Peyer's patch (tissue), 4 donors: ENCODE results near the gene TM7SF2. TPM values are rescaled to one million over a fixed set of nuclear protein-coding genes. Genes with fewer than 3 reads are reported as not detected.
"Not testable (repeated sequence)": the region's sequence is repeated elsewhere in the genome, so short reads cannot be mapped to it uniquely, and the experiment has no call there.

Experiments
- DNase-seq, 3 donors: peaks; one replicate each; pipeline ENCODE4 v3.0.0-alpha.2; 2017 to 2019
- H3K27ac ChIP-seq, 4 donors: fragments of 200-600 bp; sonication (generic); one replicate each; pipeline ENCODE4 v1.5.1; 2016 to 2019
- H3K27me3 ChIP-seq, 2 donors: fragments of 200-600 bp; sonication (generic); one replicate each; pipeline ENCODE4 v1.5.1; 2019
- H3K36me3 ChIP-seq, 3 donors: fragments of 200-600 bp; sonication (generic); one replicate each; pipeline ENCODE4 v1.5.1; 2016 to 2019
- H3K4me1 ChIP-seq, 4 donors: fragments of 200-600 bp; sonication (generic); one replicate each; pipeline ENCODE4 v1.5.1; 2016 to 2019
- H3K4me3 ChIP-seq, 4 donors: fragments of 200-600 bp; sonication (generic); 1 replicate in 3 of 4; 2 replicates in 1 of 4; pipeline ENCODE4 v1.5.1; 2016 to 2019; ENCODE audit warnings: mild to moderate bottlenecking in 1 of 4
- H3K9me3 ChIP-seq, 4 donors: fragments of 200-600 bp; sonication (generic); one replicate each; pipeline ENCODE4 v1.5.1; 2016 to 2019; ENCODE audit warnings: mild to moderate bottlenecking in 1 of 4
- POLR2A ChIP-seq, 2 donors: fragments of 450-650 bp; IDR thresholded peaks; one replicate each; pipeline ENCODE4 v1.5.1; 2017; ENCODE audit warnings: antibody characterized with exemption in 2 of 2, mild to moderate bottlenecking in 2 of 2, moderate library complexity in 2 of 2
- total RNA-seq, 4 donors: library from RNA; depleted of rRNA; stranded (reverse); fragments of >200 nt; gene quantifications; one replicate each; pipeline ENCODE4 v1.1.0, GENCODE V29; 2016
- TF ChIP-seq, protein P1 (sequence below), 6 experiments: fragments of 450-650 bp in 4 of 6; fragments of 200-600 bp in 2 of 6; sonication (generic) in 1 of 6; IDR thresholded peaks; one replicate each; pipeline ENCODE4 v1.5.1; 2017 to 2019; ENCODE audit warnings: antibody characterized with exemption in 6 of 6, mild to moderate bottlenecking in 3 of 6, moderate library complexity in 1 of 6

The TM7SF2 gene
- total RNA-seq, 4 donors from 2014 or later, result 19.8 to 78.1 (median 58.5) TPM

DNA sequence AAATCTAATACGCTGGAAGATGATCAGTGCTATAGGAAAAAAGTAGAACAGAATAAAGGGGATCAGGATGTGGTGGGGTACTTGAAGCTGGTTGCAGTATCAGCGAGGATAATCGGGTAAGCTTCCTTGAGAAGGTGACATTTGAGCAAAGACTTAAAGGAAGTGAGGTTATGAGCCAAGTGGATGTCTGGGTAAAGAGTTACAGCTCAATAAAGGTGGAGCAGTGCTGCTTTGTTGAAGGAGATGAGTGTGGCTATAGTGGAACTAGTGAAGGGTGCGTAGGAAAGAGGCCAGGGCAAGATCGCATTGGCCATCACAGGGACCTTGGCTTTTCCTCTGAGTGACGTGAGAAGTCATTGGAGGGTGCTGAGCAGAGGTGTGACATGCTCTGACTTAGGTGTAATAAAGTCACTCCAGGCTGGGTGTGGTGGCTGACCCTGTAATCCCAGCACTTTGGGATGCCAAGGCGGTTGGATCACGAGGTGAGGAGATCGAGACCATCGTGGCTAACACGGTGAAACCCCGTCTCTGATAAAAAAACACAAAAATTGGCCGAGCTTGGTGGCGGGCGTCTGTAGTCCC is 24.9 kb downstream of the TM7SF2 start:
- no peaks in the 10 kb centered on the region for H3K9me3 ChIP-seq
- DNase-seq, result no peak
- peak overlapping the region in 1 of 4 donors; percentile 96 for H3K27ac ChIP-seq
- H3K27me3 ChIP-seq, result no peaks in the 10 kb centered on the region
- H3K4me1 ChIP-seq, result peaks cover 0 to 30% (median 4%) of the 10 kb centered on the region in 4 donors
- peaks cover 0 to 13% (median 0%) of the 10 kb centered on the region in 3 donors for H3K36me3 ChIP-seq
- TF ChIP-seq, protein P1, sequence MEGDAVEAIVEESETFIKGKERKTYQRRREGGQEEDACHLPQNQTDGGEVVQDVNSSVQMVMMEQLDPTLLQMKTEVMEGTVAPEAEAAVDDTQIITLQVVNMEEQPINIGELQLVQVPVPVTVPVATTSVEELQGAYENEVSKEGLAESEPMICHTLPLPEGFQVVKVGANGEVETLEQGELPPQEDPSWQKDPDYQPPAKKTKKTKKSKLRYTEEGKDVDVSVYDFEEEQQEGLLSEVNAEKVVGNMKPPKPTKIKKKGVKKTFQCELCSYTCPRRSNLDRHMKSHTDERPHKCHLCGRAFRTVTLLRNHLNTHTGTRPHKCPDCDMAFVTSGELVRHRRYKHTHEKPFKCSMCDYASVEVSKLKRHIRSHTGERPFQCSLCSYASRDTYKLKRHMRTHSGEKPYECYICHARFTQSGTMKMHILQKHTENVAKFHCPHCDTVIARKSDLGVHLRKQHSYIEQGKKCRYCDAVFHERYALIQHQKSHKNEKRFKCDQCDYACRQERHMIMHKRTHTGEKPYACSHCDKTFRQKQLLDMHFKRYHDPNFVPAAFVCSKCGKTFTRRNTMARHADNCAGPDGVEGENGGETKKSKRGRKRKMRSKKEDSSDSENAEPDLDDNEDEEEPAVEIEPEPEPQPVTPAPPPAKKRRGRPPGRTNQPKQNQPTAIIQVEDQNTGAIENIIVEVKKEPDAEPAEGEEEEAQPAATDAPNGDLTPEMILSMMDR (IDR thresholded peaks at IDR 0.05), result no peak
- TF ChIP-seq POLR2A (IDR thresholded peaks at IDR 0.05), result no peak
- no peak overlapping the region for H3K4me3 ChIP-seq

- no peak for TF ChIP-seq POLR2A (IDR thresholded peaks at IDR 0.05)
- TF ChIP-seq, protein P1 (IDR thresholded peaks at IDR 0.05), result no peak
- no peaks in the 10 kb centered on the region for H3K27me3 ChIP-seq
- H3K27ac ChIP-seq, result no peak overlapping the region
Observed at GRCh38 chr11:65141896-65142494, 30.3 kb downstream of the TM7SF2 start.

DNA sequence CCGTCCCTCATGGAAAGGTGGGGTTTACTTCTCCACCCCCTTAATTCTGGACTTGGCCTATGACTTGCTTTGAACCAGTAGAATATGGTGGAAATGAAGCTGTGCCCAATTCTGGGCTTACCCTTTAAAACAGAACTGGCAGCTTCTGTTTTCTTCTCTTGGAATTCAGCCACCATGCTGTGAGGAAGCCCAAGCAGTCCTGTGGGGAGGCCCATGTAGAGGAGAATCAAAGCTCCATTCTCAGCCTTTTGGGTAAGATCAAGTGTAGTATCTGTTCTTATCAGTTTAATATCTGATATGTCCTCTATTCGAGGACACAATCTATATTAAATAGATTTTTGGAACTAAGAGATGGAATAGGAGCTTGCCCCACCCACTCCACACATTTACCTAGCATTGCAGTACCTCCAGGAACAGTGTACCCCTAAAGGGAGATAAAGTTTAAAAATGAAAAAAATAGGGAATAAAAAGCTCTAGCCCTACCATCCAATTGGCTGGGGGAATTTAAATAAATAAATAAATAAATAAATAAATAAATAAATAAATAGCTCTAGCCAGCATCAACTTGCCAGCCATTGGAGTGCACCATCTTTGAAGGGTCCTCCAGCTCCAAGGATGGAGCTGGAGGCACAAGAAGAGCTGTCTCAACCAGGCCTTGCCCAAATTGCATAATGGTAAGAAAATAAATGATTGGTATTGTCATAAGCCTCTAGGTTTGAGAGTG is 35.8 kb downstream of the TM7SF2 start:
- Histone ChIP-seq H3K9me3 (no peaks in the 10 kb centered on the region), H3K36me3 (no peaks in the 10 kb centered on the region), H3K27ac (no peak overlapping the region), H3K4me1 (peaks cover 0 to 10% (median 0%) of the 10 kb centered on the region in 4 donors), H3K27me3 (no peaks in the 10 kb centered on the region), H3K4me3 (no peak overlapping the region)
- TF ChIP-seq, protein P1 (IDR thresholded peaks at IDR 0.05), result no peak
- no peak for TF ChIP-seq POLR2A (IDR thresholded peaks at IDR 0.05)
- no peak for DNase-seq

More at GRCh38 chr11:65141896-65142494, 30.3 kb downstream of the TM7SF2 start:
- Histone ChIP-seq H3K36me3 (no peaks in the 10 kb centered on the region), H3K4me1 (no peaks in the 10 kb centered on the region), H3K9me3 (no peaks in the 10 kb centered on the region), H3K4me3 (no peak overlapping the region)
- no peak for DNase-seq

GRCh38 chr11:65148657-65149056 is 37.0 kb downstream of the TM7SF2 start:
- no peak for DNase-seq
- TF ChIP-seq, protein P1 (IDR thresholded peaks at IDR 0.05), result no peak
- TF ChIP-seq POLR2A (IDR thresholded peaks at IDR 0.05), result no peak
- H3K27ac ChIP-seq, result no peak overlapping the region

DNA sequence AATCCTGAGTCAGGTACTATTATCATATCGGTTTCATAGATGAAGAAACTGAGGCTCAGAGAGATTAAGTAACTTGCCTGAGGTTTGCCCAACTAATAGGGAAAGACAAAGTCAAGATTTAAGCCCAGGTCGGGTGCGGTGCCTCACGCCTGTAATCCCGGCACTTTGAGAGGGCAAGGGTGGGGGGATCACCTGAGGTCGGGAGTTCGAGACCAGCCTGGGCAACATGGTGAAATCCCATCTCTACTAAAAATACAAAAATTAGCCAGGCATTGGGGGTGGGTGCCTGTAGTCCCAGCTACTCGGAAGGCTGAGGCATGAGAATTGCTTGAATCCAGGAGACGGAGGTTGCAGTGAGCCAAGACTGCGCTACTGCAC is 38.4 kb downstream of the TM7SF2 start:
- H3K36me3 ChIP-seq, H3K9me3 ChIP-seq, H3K4me3 ChIP-seq, H3K27me3 ChIP-seq, DNase-seq: not testable (repeated sequence)
- Histone ChIP-seq H3K4me1 (peaks cover 0 to 10% (median 0%) of the 10 kb centered on the region in 4 donors), H3K27ac (peak overlapping the region in 3 of 4 donors; percentile 32 to 76 (median 74))

More at GRCh38 chr11:65148657-65149056, 37.0 kb downstream of the TM7SF2 start:
- H3K27me3 ChIP-seq, result no peaks in the 10 kb centered on the region
- H3K4me3 ChIP-seq, result no peak overlapping the region
- no peaks in the 10 kb centered on the region for H3K36me3 ChIP-seq
- H3K4me1 ChIP-seq, result peaks cover 0 to 10% (median 0%) of the 10 kb centered on the region in 4 donors
- H3K9me3 ChIP-seq, result no peaks in the 10 kb centered on the region
